Measurements from ENCODE around the gene CD99. TPM values are rescaled to one million over a fixed set of nuclear protein-coding genes. Genes with fewer than 3 reads are reported as not detected.
"Not testable (repeated sequence)": the region's sequence is repeated elsewhere in the genome, so short reads cannot be mapped to it uniquely, and the experiment has no call there.

Gene CD99
- total RNA-seq, 6 donors from 2014 or later = 135 to 300 (median 233) TPM

DNA sequence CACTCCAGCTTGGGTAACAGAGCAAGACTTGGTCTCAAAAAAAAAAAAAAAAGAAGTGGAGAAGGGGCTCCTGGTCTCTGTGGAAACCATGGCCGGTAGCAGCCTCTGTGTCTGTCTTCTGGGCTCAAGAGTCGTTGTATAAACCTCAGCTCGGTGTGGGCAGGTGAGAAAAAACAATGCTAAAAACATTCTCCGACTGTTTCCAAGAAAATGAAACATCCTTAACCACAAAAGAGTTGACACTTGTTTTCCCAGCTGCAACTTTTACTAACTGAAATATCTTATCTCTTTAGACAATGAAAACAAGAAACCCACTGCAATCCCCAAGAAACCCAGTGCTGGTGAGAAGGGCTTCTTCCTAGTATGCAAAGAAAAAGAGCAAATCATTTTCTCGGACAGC lies 26.2 kb downstream of the CD99 start:
- ATAC-seq (ENCODE audit: low FRiP score in 2 of 2) = no peak
- H3K4me1 ChIP-seq = peaks cover 0 to 4% (median 0%) of the 10 kb centered on the region in 4 donors
- WGBS, 2 donors = 75 to 82% methylated on average over 5 of the region's 5 CpGs
- no peaks in the 10 kb centered on the region for H3K9me3 ChIP-seq
- no peaks in the 10 kb centered on the region for H3K27me3 ChIP-seq
- no peak for DNase-seq
- TF ChIP-seq POLR2A (IDR thresholded peaks at IDR 0.05) (no peak), POLR2AphosphoS5 (IDR thresholded peaks at IDR 0.05) (no peak), EP300 (IDR thresholded peaks at IDR 0.05) (no peak)
- TF ChIP-seq, protein P1, sequence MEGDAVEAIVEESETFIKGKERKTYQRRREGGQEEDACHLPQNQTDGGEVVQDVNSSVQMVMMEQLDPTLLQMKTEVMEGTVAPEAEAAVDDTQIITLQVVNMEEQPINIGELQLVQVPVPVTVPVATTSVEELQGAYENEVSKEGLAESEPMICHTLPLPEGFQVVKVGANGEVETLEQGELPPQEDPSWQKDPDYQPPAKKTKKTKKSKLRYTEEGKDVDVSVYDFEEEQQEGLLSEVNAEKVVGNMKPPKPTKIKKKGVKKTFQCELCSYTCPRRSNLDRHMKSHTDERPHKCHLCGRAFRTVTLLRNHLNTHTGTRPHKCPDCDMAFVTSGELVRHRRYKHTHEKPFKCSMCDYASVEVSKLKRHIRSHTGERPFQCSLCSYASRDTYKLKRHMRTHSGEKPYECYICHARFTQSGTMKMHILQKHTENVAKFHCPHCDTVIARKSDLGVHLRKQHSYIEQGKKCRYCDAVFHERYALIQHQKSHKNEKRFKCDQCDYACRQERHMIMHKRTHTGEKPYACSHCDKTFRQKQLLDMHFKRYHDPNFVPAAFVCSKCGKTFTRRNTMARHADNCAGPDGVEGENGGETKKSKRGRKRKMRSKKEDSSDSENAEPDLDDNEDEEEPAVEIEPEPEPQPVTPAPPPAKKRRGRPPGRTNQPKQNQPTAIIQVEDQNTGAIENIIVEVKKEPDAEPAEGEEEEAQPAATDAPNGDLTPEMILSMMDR (IDR thresholded peaks at IDR 0.05) = no peak
- H3K36me3 ChIP-seq = peaks cover 13 to 91% (median 63%) of the 10 kb centered on the region in 4 donors
- no peak overlapping the region for H3K27ac ChIP-seq
- no peak overlapping the region for H3K4me3 ChIP-seq

DNA sequence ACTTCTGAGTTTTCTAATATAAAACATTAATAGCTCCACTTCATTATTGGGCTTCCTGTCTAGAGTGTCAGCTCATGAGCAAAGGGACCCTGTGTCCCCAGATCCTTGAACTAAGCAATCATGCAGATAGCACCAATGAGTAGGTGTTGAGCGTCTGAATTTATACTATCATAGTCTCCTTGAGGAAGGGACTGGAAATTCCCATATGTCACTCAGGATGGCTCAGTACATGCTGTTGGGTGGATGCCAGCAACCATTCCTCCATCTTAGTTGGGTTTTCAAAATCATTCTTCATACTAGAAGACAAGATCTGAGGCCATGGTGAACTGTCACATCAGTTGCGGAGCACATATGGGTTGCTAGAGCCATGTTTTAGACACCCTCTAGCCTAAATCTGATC lies 27.7 kb downstream of the CD99 start:
- WGBS, 2 donors = 100% methylated on average over 2 of the region's 2 CpGs
- DNase-seq = no peak
- H3K4me3 ChIP-seq = no peak overlapping the region
- no peak for ATAC-seq (ENCODE audit: low FRiP score in 2 of 2)
- TF ChIP-seq POLR2AphosphoS5 (IDR thresholded peaks at IDR 0.05) = no peak
- TF ChIP-seq POLR2A (IDR thresholded peaks at IDR 0.05) = no peak
- TF ChIP-seq EP300 (IDR thresholded peaks at IDR 0.05) = no peak
- TF ChIP-seq, protein P1 (IDR thresholded peaks at IDR 0.05) = no peak
- no peak overlapping the region for H3K27ac ChIP-seq
- H3K36me3 ChIP-seq = peaks cover 22 to 96% (median 73%) of the 10 kb centered on the region in 4 donors
- H3K9me3 ChIP-seq = no peaks in the 10 kb centered on the region
- H3K4me1 ChIP-seq = peaks cover 0 to 4% (median 0%) of the 10 kb centered on the region in 4 donors
- no peaks in the 10 kb centered on the region for H3K27me3 ChIP-seq

DNA sequence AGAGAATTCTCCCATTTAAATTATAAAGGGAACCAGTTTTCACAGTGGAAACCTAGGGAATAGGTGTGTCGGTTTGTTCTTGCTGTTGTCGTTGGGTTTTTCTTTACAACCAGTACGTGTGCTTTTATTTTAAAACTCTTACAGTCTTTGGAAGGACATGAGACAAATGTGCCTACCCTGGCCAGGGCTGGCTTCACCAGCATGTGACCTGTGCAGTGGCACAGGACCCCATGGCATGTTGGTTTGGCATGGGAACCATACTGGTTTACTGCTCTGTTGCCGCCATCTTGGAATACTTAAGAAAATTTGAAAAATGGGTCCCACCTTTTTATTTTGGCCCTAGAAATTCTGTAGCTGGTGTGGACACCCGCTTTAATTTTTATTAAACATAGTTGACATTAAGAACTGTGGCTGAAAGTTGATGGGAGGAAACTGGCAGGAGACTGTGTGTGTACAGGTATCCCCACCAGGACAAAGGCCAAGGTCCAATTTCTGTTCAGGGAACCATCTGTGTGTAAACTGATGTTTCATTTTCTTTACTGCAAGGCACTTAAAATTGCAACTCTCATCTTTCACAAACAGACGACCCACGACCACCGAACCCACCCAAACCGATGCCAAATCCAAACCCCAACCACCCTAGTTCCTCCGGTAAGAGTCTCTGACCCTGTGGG lies 28.8 kb downstream of the CD99 start:
- peaks cover 27 to 100% (median 79%) of the 10 kb centered on the region in 4 donors for H3K36me3 ChIP-seq

DNA sequence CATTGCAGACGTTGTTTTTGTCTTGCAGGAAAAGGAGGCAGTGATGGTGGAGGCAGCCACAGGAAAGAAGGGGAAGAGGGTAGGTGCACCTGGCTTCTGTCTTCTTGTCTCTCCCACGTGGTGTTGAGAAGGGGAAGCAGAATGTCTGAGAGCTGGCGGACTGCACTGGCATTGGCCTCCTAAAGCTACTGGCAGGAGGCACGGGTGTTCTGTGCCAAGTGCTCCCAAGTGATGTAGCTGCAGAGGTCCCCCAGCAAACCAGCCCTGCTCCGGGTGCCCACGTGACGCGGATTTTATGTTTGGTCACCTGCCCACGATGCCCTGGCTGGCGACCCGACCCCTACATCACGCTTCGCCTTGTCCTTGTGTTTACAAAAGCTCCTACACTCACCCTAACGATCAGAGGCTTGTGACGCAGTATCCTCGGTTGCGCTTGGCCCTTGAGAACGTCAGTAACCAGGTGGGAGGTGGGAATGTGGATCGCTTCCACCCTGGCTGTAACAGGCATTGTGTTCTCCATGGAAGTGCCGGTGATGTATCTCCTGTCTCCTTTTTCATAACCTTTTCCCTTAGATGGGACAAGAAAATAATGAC lies 32.3 kb downstream of the CD99 start:
- Histone ChIP-seq H3K27ac (no peak overlapping the region), H3K36me3 (peaks cover 27 to 100% (median 88%) of the 10 kb centered on the region in 4 donors), H3K4me1 (no peaks in the 10 kb centered on the region), H3K9me3 (no peaks in the 10 kb centered on the region), H3K4me3 (no peak overlapping the region), H3K27me3 (no peaks in the 10 kb centered on the region)
- 88 to 91% methylated on average over 20 of the region's 20 CpGs for WGBS, 2 donors
- DNase-seq = peak in 1 of 2 donors; percentile 32
- ATAC-seq (ENCODE audit: low FRiP score in 2 of 2) = no peak
- no peak for TF ChIP-seq POLR2A (IDR thresholded peaks at IDR 0.05)
- TF ChIP-seq EP300 (IDR thresholded peaks at IDR 0.05) = no peak
- TF ChIP-seq, protein P1 (IDR thresholded peaks at IDR 0.05) = no peak
- no peak for TF ChIP-seq POLR2AphosphoS5 (IDR thresholded peaks at IDR 0.05)

More for the DNA sequence above, 28.8 kb downstream of the CD99 start:
- DNase-seq = no peak
- no peaks in the 10 kb centered on the region for H3K9me3 ChIP-seq
- no peak for ATAC-seq (ENCODE audit: low FRiP score in 2 of 2)
- no peaks in the 10 kb centered on the region for H3K27me3 ChIP-seq
- no peak overlapping the region for H3K27ac ChIP-seq
- TF ChIP-seq POLR2AphosphoS5 (IDR thresholded peaks at IDR 0.05) = no peak
- TF ChIP-seq EP300 (IDR thresholded peaks at IDR 0.05) = no peak
- TF ChIP-seq POLR2A (IDR thresholded peaks at IDR 0.05) = no peak
- TF ChIP-seq, protein P1 (IDR thresholded peaks at IDR 0.05) = no peak
- WGBS, 2 donors = 98 to 99% methylated on average over 10 of the region's 10 CpGs
- H3K4me1 ChIP-seq = no peaks in the 10 kb centered on the region
- H3K4me3 ChIP-seq = no peak overlapping the region

DNA sequence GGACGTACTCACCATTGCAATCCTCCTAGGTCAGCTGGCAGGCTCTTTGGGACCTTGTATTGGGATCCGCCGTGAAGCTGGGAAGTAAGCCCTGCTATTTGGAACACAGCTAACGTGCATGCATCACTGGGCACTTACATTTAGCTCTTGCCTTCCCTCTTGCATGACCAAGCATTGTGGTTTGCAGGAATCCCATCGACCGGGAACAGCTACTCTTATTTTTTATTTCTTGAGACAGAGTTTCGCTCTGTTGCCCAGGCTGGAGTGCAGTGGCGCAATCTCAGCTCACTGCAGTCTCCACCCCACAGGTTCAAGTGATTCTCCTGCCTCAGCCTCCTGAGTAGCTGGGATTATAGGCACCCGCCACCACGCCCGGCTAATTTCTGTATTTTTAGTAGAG lies 36.2 kb downstream of the CD99 start:
- WGBS, 2 donors = 92 to 95% methylated on average over 11 of the region's 11 CpGs
- not testable (repeated sequence) for H3K27me3 ChIP-seq; H3K27ac ChIP-seq; H3K4me3 ChIP-seq; H3K9me3 ChIP-seq; DNase-seq; H3K4me1 ChIP-seq; ATAC-seq (ENCODE audit: low FRiP score in 2 of 2)
- H3K36me3 ChIP-seq = peaks cover 23 to 93% (median 77%) of the 10 kb centered on the region in 4 donors
